H9 (cell line): ENCODE data around the gene SMIM13. TPM values are rescaled to one million over a fixed set of nuclear protein-coding genes. Genes with fewer than 3 reads are reported as not detected.

ENCODE experiments used
- DNase-seq: peaks from one replicate; pipeline ENCODE4 v3.0.0-alpha.2; 2017
- H2AFZ ChIP-seq: one replicate; pipeline ENCODE4 v1.6.1; 2013; ENCODE audit warnings: mild to moderate bottlenecking, low read length, control low read depth, moderate library complexity
- H2AK5ac ChIP-seq: 2 replicates; pipeline ENCODE4 v1.6.1; 2013; ENCODE audit warnings: low read length, control low read depth, mixed read lengths; ENCODE audit not compliant: insufficient read length
- H2BK120ac ChIP-seq: one replicate; pipeline ENCODE4 v1.6.1; 2013; ENCODE audit warnings: low read depth, mild to moderate bottlenecking, low read length, control low read depth, inconsistent platforms; ENCODE audit not compliant: poor library complexity, severe bottlenecking
- H2BK12ac ChIP-seq: 2 replicates; pipeline ENCODE4 v1.6.1; 2013; ENCODE audit warnings: low read length, control low read depth, mixed read lengths, low read depth; ENCODE audit not compliant: insufficient read length
- H2BK15ac ChIP-seq: 2 replicates; pipeline ENCODE4 v1.6.1; 2013; ENCODE audit warnings: low read depth, low read length, control low read depth
- H2BK20ac ChIP-seq: one replicate; pipeline ENCODE4 v1.6.1; 2013; ENCODE audit warnings: low read depth, mild to moderate bottlenecking, low read length, control low read depth, inconsistent platforms; ENCODE audit not compliant: poor library complexity, severe bottlenecking
- H2BK5ac ChIP-seq: 2 replicates; pipeline ENCODE4 v1.6.1; 2013; ENCODE audit warnings: low read length, control low read depth, mixed read lengths; ENCODE audit not compliant: insufficient read length
- H3K14ac ChIP-seq: 2 replicates; pipeline ENCODE4 v1.6.1; 2013; ENCODE audit warnings: low read length, control low read depth; ENCODE audit not compliant: insufficient read depth
- H3K18ac ChIP-seq: 2 replicates; pipeline ENCODE4 v1.6.1; 2013; ENCODE audit warnings: low read depth, mild to moderate bottlenecking, mixed read lengths, low read length, control low read depth; ENCODE audit not compliant: insufficient read length
- H3K23ac ChIP-seq: 2 replicates; pipeline ENCODE4 v1.6.1; 2013; ENCODE audit warnings: low read length, control low read depth, mixed read lengths, low read depth; ENCODE audit not compliant: insufficient read length
- H3K23me2 ChIP-seq: 2 replicates; pipeline ENCODE4 v1.6.1; 2013; ENCODE audit warnings: low read depth, mild to moderate bottlenecking, mixed read lengths, low read length, control low read depth; ENCODE audit not compliant: insufficient read length, poor library complexity, severe bottlenecking
- H3K27ac ChIP-seq: 2 replicates; pipeline ENCODE4 v1.5.1; 2013; ENCODE audit warnings: low read length, control low read depth, mixed read lengths, low read depth; ENCODE audit not compliant: insufficient read length
- H3K27me3 ChIP-seq: 2 replicates; pipeline ENCODE4 v1.6.1; 2013; ENCODE audit warnings: low read length, control low read depth, inconsistent platforms; ENCODE audit not compliant: insufficient read depth
- H3K4ac ChIP-seq: 2 replicates; pipeline ENCODE4 v1.6.1; 2013; ENCODE audit warnings: low read depth, mild to moderate bottlenecking, control low read depth, inconsistent platforms, low read length, moderate library complexity
- H3K4me1 ChIP-seq: 2 replicates; pipeline ENCODE4 v1.6.1; 2013; ENCODE audit warnings: low read length, control low read depth, inconsistent platforms; ENCODE audit not compliant: insufficient read depth
- H3K4me2 ChIP-seq: 2 replicates; pipeline ENCODE4 v1.6.1; 2013; ENCODE audit warnings: low read length, control low read depth, mixed read lengths; ENCODE audit not compliant: insufficient read length, insufficient read depth
- H3K56ac ChIP-seq: 2 replicates; pipeline ENCODE4 v1.6.1; 2013; ENCODE audit warnings: low read depth, mild to moderate bottlenecking, mixed read lengths, low read length, control low read depth; ENCODE audit not compliant: insufficient read length
- H3K79me1 ChIP-seq: 2 replicates; pipeline ENCODE4 v1.6.1; 2013; ENCODE audit warnings: low read depth, mild to moderate bottlenecking, moderate library complexity, low read length, control low read depth, inconsistent platforms; ENCODE audit not compliant: insufficient read depth, poor library complexity, severe bottlenecking
- H3K79me2 ChIP-seq: 2 replicates; pipeline ENCODE4 v1.6.1; 2013; ENCODE audit warnings: low read length, control low read depth, inconsistent platforms; ENCODE audit not compliant: insufficient read depth
- H3K9ac ChIP-seq: 2 replicates; pipeline ENCODE4 v1.6.1; 2013; ENCODE audit warnings: low read length, control low read depth, mixed read lengths; ENCODE audit not compliant: insufficient read length; ENCODE audit errors: extremely low read depth
- H3K9me3 ChIP-seq: one replicate; pipeline ENCODE4 v1.6.1; 2013; ENCODE audit warnings: low read depth, low read length, inconsistent platforms; ENCODE audit not compliant: control insufficient read depth
- H3T11ph ChIP-seq: one replicate; pipeline ENCODE4 v1.6.1; 2013; ENCODE audit warnings: mild to moderate bottlenecking, low read length, control low read depth, inconsistent platforms
- H4K20me1 ChIP-seq: one replicate; pipeline ENCODE4 v1.6.1; 2013; ENCODE audit not compliant: control insufficient read depth, insufficient read length, insufficient read depth
- H4K5ac ChIP-seq: 2 replicates; pipeline ENCODE4 v1.6.1; 2013; ENCODE audit warnings: low read depth, mild to moderate bottlenecking, mixed read lengths, low read length, control low read depth; ENCODE audit not compliant: insufficient read length
- H4K8ac ChIP-seq: replicated peaks from 2 replicates; pipeline ENCODE4 v1.6.1; 2013; ENCODE audit warnings: low read length, control low read depth, mixed read lengths, low read depth; ENCODE audit not compliant: insufficient read length
- H4K91ac ChIP-seq: 2 replicates; pipeline ENCODE4 v1.6.1; 2013; ENCODE audit warnings: low read depth, mild to moderate bottlenecking, moderate library complexity, mixed read lengths, low read length, control low read depth; ENCODE audit not compliant: insufficient read length
- H3K27ac Mint-ChIP-seq, 3 experiments: 2 replicates in 2 of 3; 3 replicates in 1 of 3; pipeline ENCODE4 v1.8.0; 2020 to 2021; ENCODE audit warnings: mixed read lengths in 3 of 3, mild to moderate bottlenecking in 1 of 3, moderate library complexity in 1 of 3
- H3K27me3 Mint-ChIP-seq: 2 replicates; pipeline ENCODE4 v1.8.0; 2021; ENCODE audit warnings: low read depth, mild to moderate bottlenecking, moderate library complexity, mixed read lengths
- H3K36me3 Mint-ChIP-seq, 3 experiments: 2 replicates in 2 of 3; 3 replicates in 1 of 3; pipeline ENCODE4 v1.8.0; 2020 to 2021; ENCODE audit warnings: low read depth in 3 of 3, mixed read lengths in 3 of 3; ENCODE audit not compliant: insufficient read depth in 1 of 3
- H3K4me1 Mint-ChIP-seq, 2 experiments: 2 replicates each; pipeline ENCODE4 v1.8.0; 2020; ENCODE audit warnings: mixed read lengths in 2 of 2
- H3K4me3 Mint-ChIP-seq, 2 experiments: 2 replicates in 1 of 2; 3 replicates in 1 of 2; pipeline ENCODE4 v1.8.0; 2020 to 2021; ENCODE audit warnings: mild to moderate bottlenecking in 2 of 2, mixed read lengths in 2 of 2, moderate library complexity in 1 of 2
- H3K9me3 Mint-ChIP-seq, 2 experiments: 2 replicates in 1 of 2; 3 replicates in 1 of 2; pipeline ENCODE4 v1.8.0; 2020; ENCODE audit warnings: mild to moderate bottlenecking in 2 of 2, mixed read lengths in 2 of 2, moderate library complexity in 1 of 2
- CTCF ChIP-seq: fragments of 200-600 bp; sonication (generic); conservative IDR thresholded peaks from 3 replicates; pipeline ENCODE4 v1.8.0; 2021; ENCODE audit warnings: antibody characterized with exemption, mild to moderate bottlenecking
- WGBS: extraction: QIAGEN DNeasy Blood & Tissue Kit; methylation state at CpG from one replicate; pipeline ENCODE4 v1.1.7; 2013; ENCODE audit warnings: missing lambda C conversion rate, low lambda C conversion rate, mixed read lengths; ENCODE audit not compliant: insufficient read length; ENCODE audit errors: extremely low coverage; 5-methylcytosine and 5-hydroxymethylcytosine counted together
- total RNA-seq: library from RNA; stranded (reverse); gene quantifications from 2 replicates; pipeline ENCODE4 v1.2.1, GENCODE V29; 2021

Gene SMIM13
- total RNA-seq, 1 experiment from 2014 or later, result 10.6 TPM

DNA sequence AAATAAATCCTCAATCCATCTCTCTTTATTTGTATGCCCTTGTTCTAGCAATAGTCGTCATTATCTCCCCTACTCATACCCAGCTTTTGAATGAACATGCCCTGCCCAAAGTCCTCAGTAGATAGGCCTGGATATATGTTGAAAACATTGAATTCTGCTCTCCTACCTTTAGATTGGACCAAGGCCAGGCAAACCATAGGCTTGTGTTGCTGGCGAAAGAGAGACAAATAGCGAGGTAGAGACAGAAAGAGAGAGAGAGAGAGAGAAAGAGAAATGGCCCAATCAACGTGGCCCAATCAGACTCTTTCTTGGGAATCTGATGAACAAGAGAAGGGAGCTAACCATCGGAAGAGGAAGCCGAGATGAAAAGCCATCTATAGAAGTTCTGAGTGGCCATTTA, 93.7 kb downstream of the SMIM13 start:
- Histone ChIP-seq H3K18ac (no peak overlapping the region), H3K4me1 (no peaks in the 10 kb centered on the region; the same call in 1 of the 2 replicates), H3K79me1 (no peaks in the 10 kb centered on the region), H3K27me3 (no peaks in the 10 kb centered on the region), H2AFZ (no peak overlapping the region), H2BK12ac (no peak overlapping the region), H2BK120ac (no peak overlapping the region), H4K91ac (no peak overlapping the region), H3K56ac (no peak overlapping the region), H2BK15ac (no peak overlapping the region), H3K27ac (no peak overlapping the region), H3K4me2 (no peak overlapping the region), H3K9me3 (no peaks in the 10 kb centered on the region), H3K4ac (no peak overlapping the region), H3K23ac (no peak overlapping the region), H3K9ac (no peak overlapping the region), H2AK5ac (no peak overlapping the region), H3T11ph (no peak overlapping the region), H2BK20ac (no peak overlapping the region), H3K79me2 (no peaks in the 10 kb centered on the region), H4K20me1 (no peaks in the 10 kb centered on the region), H2BK5ac (no peak overlapping the region), H3K14ac (no peak overlapping the region), H3K23me2 (no peaks in the 10 kb centered on the region), H4K5ac (no peak overlapping the region), H4K8ac (no peak overlapping the region)
- no peak for TF ChIP-seq CTCF
- H3K4me3 Mint-ChIP-seq, result no peak overlapping the region
- no peaks in the 10 kb centered on the region for H3K27me3 Mint-ChIP-seq
- H3K9me3 Mint-ChIP-seq, result peaks cover under 1% of the 10 kb centered on the region in 2 experiments; a peak in 3 of 5 replicates
- no CpG with 5 or more reads among the region's 6 CpGs for whole genome bisulfite sequencing
- no peak overlapping the region for H3K27ac Mint-ChIP-seq
- peaks cover 10 to 16% of the 10 kb centered on the region in 2 experiments for H3K4me1 Mint-ChIP-seq
- peaks cover 17 to 64% (median 29%) of the 10 kb centered on the region in 3 experiments; a peak in 6 of 7 replicates for H3K36me3 Mint-ChIP-seq
- no peak for DNase-seq

Other genes starting within 250 kb of the SMIM13 start
- 0.11 and 0.15 TPM in 2 replicates for gene GCM2, start 211.8 kb upstream of the SMIM13 start, total RNA-seq
- gene SYCP2L, start 206.8 kb upstream of the SMIM13 start, total RNA-seq, result 3.5 and 4.3 TPM in 2 replicates
- gene ELOVL2, start 49.5 kb upstream of the SMIM13 start, total RNA-seq, result 0.46 and 0.57 TPM in 2 replicates
- not detected in 2 replicates for gene ERVFRD-1, start 17.9 kb downstream of the SMIM13 start, total RNA-seq
- gene NEDD9, start 138.8 kb downstream of the SMIM13 start, total RNA-seq, result 5.5 and 5.8 TPM in 2 replicates